H9 (cell line): ENCODE data around the gene CCDC85A. TPM values are rescaled to one million over a fixed set of nuclear protein-coding genes. Genes with fewer than 3 reads are reported as not detected.

ENCODE experiments used
- DNase-seq: peaks from one replicate; pipeline ENCODE4 v3.0.0-alpha.2; 2017
- H2AFZ ChIP-seq: one replicate; pipeline ENCODE4 v1.6.1; 2013; ENCODE audit warnings: mild to moderate bottlenecking, low read length, control low read depth, moderate library complexity
- H2AK5ac ChIP-seq: 2 replicates; pipeline ENCODE4 v1.6.1; 2013; ENCODE audit warnings: low read length, control low read depth, mixed read lengths; ENCODE audit not compliant: insufficient read length
- H2BK120ac ChIP-seq: one replicate; pipeline ENCODE4 v1.6.1; 2013; ENCODE audit warnings: low read depth, mild to moderate bottlenecking, low read length, control low read depth, inconsistent platforms; ENCODE audit not compliant: poor library complexity, severe bottlenecking
- H2BK12ac ChIP-seq: 2 replicates; pipeline ENCODE4 v1.6.1; 2013; ENCODE audit warnings: low read length, control low read depth, mixed read lengths, low read depth; ENCODE audit not compliant: insufficient read length
- H2BK15ac ChIP-seq: 2 replicates; pipeline ENCODE4 v1.6.1; 2013; ENCODE audit warnings: low read depth, low read length, control low read depth
- H2BK20ac ChIP-seq: one replicate; pipeline ENCODE4 v1.6.1; 2013; ENCODE audit warnings: low read depth, mild to moderate bottlenecking, low read length, control low read depth, inconsistent platforms; ENCODE audit not compliant: poor library complexity, severe bottlenecking
- H2BK5ac ChIP-seq: 2 replicates; pipeline ENCODE4 v1.6.1; 2013; ENCODE audit warnings: low read length, control low read depth, mixed read lengths; ENCODE audit not compliant: insufficient read length
- H3K14ac ChIP-seq: 2 replicates; pipeline ENCODE4 v1.6.1; 2013; ENCODE audit warnings: low read length, control low read depth; ENCODE audit not compliant: insufficient read depth
- H3K18ac ChIP-seq: 2 replicates; pipeline ENCODE4 v1.6.1; 2013; ENCODE audit warnings: low read depth, mild to moderate bottlenecking, mixed read lengths, low read length, control low read depth; ENCODE audit not compliant: insufficient read length
- H3K23ac ChIP-seq: 2 replicates; pipeline ENCODE4 v1.6.1; 2013; ENCODE audit warnings: low read length, control low read depth, mixed read lengths, low read depth; ENCODE audit not compliant: insufficient read length
- H3K23me2 ChIP-seq: 2 replicates; pipeline ENCODE4 v1.6.1; 2013; ENCODE audit warnings: low read depth, mild to moderate bottlenecking, mixed read lengths, low read length, control low read depth; ENCODE audit not compliant: insufficient read length, poor library complexity, severe bottlenecking
- H3K27ac ChIP-seq: 2 replicates; pipeline ENCODE4 v1.5.1; 2013; ENCODE audit warnings: low read length, control low read depth, mixed read lengths, low read depth; ENCODE audit not compliant: insufficient read length
- H3K27me3 ChIP-seq: 2 replicates; pipeline ENCODE4 v1.6.1; 2013; ENCODE audit warnings: low read length, control low read depth, inconsistent platforms; ENCODE audit not compliant: insufficient read depth
- H3K4ac ChIP-seq: 2 replicates; pipeline ENCODE4 v1.6.1; 2013; ENCODE audit warnings: low read depth, mild to moderate bottlenecking, control low read depth, inconsistent platforms, low read length, moderate library complexity
- H3K4me1 ChIP-seq: 2 replicates; pipeline ENCODE4 v1.6.1; 2013; ENCODE audit warnings: low read length, control low read depth, inconsistent platforms; ENCODE audit not compliant: insufficient read depth
- H3K4me2 ChIP-seq: 2 replicates; pipeline ENCODE4 v1.6.1; 2013; ENCODE audit warnings: low read length, control low read depth, mixed read lengths; ENCODE audit not compliant: insufficient read length, insufficient read depth
- H3K56ac ChIP-seq: 2 replicates; pipeline ENCODE4 v1.6.1; 2013; ENCODE audit warnings: low read depth, mild to moderate bottlenecking, mixed read lengths, low read length, control low read depth; ENCODE audit not compliant: insufficient read length
- H3K79me1 ChIP-seq: 2 replicates; pipeline ENCODE4 v1.6.1; 2013; ENCODE audit warnings: low read depth, mild to moderate bottlenecking, moderate library complexity, low read length, control low read depth, inconsistent platforms; ENCODE audit not compliant: insufficient read depth, poor library complexity, severe bottlenecking
- H3K79me2 ChIP-seq: 2 replicates; pipeline ENCODE4 v1.6.1; 2013; ENCODE audit warnings: low read length, control low read depth, inconsistent platforms; ENCODE audit not compliant: insufficient read depth
- H3K9ac ChIP-seq: 2 replicates; pipeline ENCODE4 v1.6.1; 2013; ENCODE audit warnings: low read length, control low read depth, mixed read lengths; ENCODE audit not compliant: insufficient read length; ENCODE audit errors: extremely low read depth
- H3K9me3 ChIP-seq: one replicate; pipeline ENCODE4 v1.6.1; 2013; ENCODE audit warnings: low read depth, low read length, inconsistent platforms; ENCODE audit not compliant: control insufficient read depth
- H3T11ph ChIP-seq: one replicate; pipeline ENCODE4 v1.6.1; 2013; ENCODE audit warnings: mild to moderate bottlenecking, low read length, control low read depth, inconsistent platforms
- H4K20me1 ChIP-seq: one replicate; pipeline ENCODE4 v1.6.1; 2013; ENCODE audit not compliant: control insufficient read depth, insufficient read length, insufficient read depth
- H4K5ac ChIP-seq: 2 replicates; pipeline ENCODE4 v1.6.1; 2013; ENCODE audit warnings: low read depth, mild to moderate bottlenecking, mixed read lengths, low read length, control low read depth; ENCODE audit not compliant: insufficient read length
- H4K8ac ChIP-seq: replicated peaks from 2 replicates; pipeline ENCODE4 v1.6.1; 2013; ENCODE audit warnings: low read length, control low read depth, mixed read lengths, low read depth; ENCODE audit not compliant: insufficient read length
- H4K91ac ChIP-seq: 2 replicates; pipeline ENCODE4 v1.6.1; 2013; ENCODE audit warnings: low read depth, mild to moderate bottlenecking, moderate library complexity, mixed read lengths, low read length, control low read depth; ENCODE audit not compliant: insufficient read length
- H3K27ac Mint-ChIP-seq, 3 experiments: 2 replicates in 2 of 3; 3 replicates in 1 of 3; pipeline ENCODE4 v1.8.0; 2020 to 2021; ENCODE audit warnings: mixed read lengths in 3 of 3, mild to moderate bottlenecking in 1 of 3, moderate library complexity in 1 of 3
- H3K27me3 Mint-ChIP-seq: 2 replicates; pipeline ENCODE4 v1.8.0; 2021; ENCODE audit warnings: low read depth, mild to moderate bottlenecking, moderate library complexity, mixed read lengths
- H3K36me3 Mint-ChIP-seq, 3 experiments: 2 replicates in 2 of 3; 3 replicates in 1 of 3; pipeline ENCODE4 v1.8.0; 2020 to 2021; ENCODE audit warnings: low read depth in 3 of 3, mixed read lengths in 3 of 3; ENCODE audit not compliant: insufficient read depth in 1 of 3
- H3K4me1 Mint-ChIP-seq, 2 experiments: 2 replicates each; pipeline ENCODE4 v1.8.0; 2020; ENCODE audit warnings: mixed read lengths in 2 of 2
- H3K4me3 Mint-ChIP-seq, 2 experiments: 2 replicates in 1 of 2; 3 replicates in 1 of 2; pipeline ENCODE4 v1.8.0; 2020 to 2021; ENCODE audit warnings: mild to moderate bottlenecking in 2 of 2, mixed read lengths in 2 of 2, moderate library complexity in 1 of 2
- H3K9me3 Mint-ChIP-seq, 2 experiments: 2 replicates in 1 of 2; 3 replicates in 1 of 2; pipeline ENCODE4 v1.8.0; 2020; ENCODE audit warnings: mild to moderate bottlenecking in 2 of 2, mixed read lengths in 2 of 2, moderate library complexity in 1 of 2
- WGBS: extraction: QIAGEN DNeasy Blood & Tissue Kit; methylation state at CpG from one replicate; pipeline ENCODE4 v1.1.7; 2013; ENCODE audit warnings: missing lambda C conversion rate, low lambda C conversion rate, mixed read lengths; ENCODE audit not compliant: insufficient read length; ENCODE audit errors: extremely low coverage; 5-methylcytosine and 5-hydroxymethylcytosine counted together
- total RNA-seq: library from RNA; stranded (reverse); gene quantifications from 2 replicates; pipeline ENCODE4 v1.2.1, GENCODE V29; 2021
- TF ChIP-seq, protein P1 (sequence below): fragments of 200-600 bp; sonication (generic); conservative IDR thresholded peaks from 3 replicates; pipeline ENCODE4 v1.8.0; 2021; ENCODE audit warnings: antibody characterized with exemption, mild to moderate bottlenecking

The CCDC85A gene
- total RNA-seq, 1 experiment from 2014 or later = 0.17 TPM

DNA sequence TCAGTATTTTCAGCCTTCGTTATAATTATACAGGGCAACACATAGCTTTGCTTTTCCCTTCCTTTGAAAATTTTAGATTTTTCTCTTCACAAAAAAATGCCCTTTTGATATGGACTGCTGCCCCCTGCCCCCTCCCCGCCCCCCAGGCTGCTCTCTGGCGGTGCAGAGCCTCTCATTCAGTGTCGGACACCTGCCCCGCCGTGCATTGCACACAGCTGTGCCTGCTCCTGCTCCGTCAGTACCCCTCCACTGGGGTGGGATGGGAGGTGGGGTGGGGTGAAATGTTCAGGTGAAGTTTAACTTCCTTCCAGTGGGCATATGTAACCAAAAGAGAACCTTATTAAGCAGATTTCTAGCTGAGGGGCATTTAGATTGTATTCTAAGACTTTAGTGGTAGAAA, 148.0 kb downstream of the CCDC85A start:
- no peak for DNase-seq

More for the DNA sequence above, 148.0 kb downstream of the CCDC85A start:
- no peak overlapping the region for H3K4me2 ChIP-seq
- H3K14ac ChIP-seq = no peak overlapping the region
- H3K27ac ChIP-seq = no peak overlapping the region
- H3K4me1 ChIP-seq = peaks cover 6% of the 10 kb centered on the region; the same call in 1 of the 2 replicates
- H2BK15ac ChIP-seq = no peak overlapping the region
- TF ChIP-seq, protein P1, sequence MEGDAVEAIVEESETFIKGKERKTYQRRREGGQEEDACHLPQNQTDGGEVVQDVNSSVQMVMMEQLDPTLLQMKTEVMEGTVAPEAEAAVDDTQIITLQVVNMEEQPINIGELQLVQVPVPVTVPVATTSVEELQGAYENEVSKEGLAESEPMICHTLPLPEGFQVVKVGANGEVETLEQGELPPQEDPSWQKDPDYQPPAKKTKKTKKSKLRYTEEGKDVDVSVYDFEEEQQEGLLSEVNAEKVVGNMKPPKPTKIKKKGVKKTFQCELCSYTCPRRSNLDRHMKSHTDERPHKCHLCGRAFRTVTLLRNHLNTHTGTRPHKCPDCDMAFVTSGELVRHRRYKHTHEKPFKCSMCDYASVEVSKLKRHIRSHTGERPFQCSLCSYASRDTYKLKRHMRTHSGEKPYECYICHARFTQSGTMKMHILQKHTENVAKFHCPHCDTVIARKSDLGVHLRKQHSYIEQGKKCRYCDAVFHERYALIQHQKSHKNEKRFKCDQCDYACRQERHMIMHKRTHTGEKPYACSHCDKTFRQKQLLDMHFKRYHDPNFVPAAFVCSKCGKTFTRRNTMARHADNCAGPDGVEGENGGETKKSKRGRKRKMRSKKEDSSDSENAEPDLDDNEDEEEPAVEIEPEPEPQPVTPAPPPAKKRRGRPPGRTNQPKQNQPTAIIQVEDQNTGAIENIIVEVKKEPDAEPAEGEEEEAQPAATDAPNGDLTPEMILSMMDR = no peak
- Mint-ChIP-seq H3K27ac (no peak overlapping the region), H3K9me3 (no peaks in the 10 kb centered on the region), H3K4me1 (peaks cover 7 to 9% of the 10 kb centered on the region in 2 experiments), H3K4me3 (no peak overlapping the region), H3K27me3 (no peaks in the 10 kb centered on the region), H3K36me3 (no peaks in the 10 kb centered on the region)
- no peak overlapping the region for H3K23ac ChIP-seq
- H4K8ac ChIP-seq = no peak overlapping the region
- no CpG with 5 or more reads among the region's 7 CpGs for WGBS
- H3K56ac ChIP-seq = no peak overlapping the region
- H3K79me1 ChIP-seq = no peaks in the 10 kb centered on the region
- no peak overlapping the region for H3K18ac ChIP-seq
- no peaks in the 10 kb centered on the region for H3K27me3 ChIP-seq
- no peak overlapping the region for H2AFZ ChIP-seq
- H2BK5ac ChIP-seq = no peak overlapping the region
- no peak overlapping the region for H2BK12ac ChIP-seq
- no peaks in the 10 kb centered on the region for H3K79me2 ChIP-seq
- H3K4ac ChIP-seq = no peak overlapping the region
- H3T11ph ChIP-seq = no peak overlapping the region
- no peak overlapping the region for H3K9ac ChIP-seq
- no peaks in the 10 kb centered on the region for H3K23me2 ChIP-seq
- H4K5ac ChIP-seq = no peak overlapping the region
- no peak overlapping the region for H2BK120ac ChIP-seq
- H3K9me3 ChIP-seq = no peaks in the 10 kb centered on the region
- H4K91ac ChIP-seq = no peak overlapping the region
- no peaks in the 10 kb centered on the region for H4K20me1 ChIP-seq
- H2BK20ac ChIP-seq = no peak overlapping the region
- no peak overlapping the region for H2AK5ac ChIP-seq
